ENCODE measurements around the gene ILF2.

GRCh38 chr1:153687346-153688125 lies 16.7 kb upstream of the ILF2 start:
- TF ChIP-seq, protein P1, sequence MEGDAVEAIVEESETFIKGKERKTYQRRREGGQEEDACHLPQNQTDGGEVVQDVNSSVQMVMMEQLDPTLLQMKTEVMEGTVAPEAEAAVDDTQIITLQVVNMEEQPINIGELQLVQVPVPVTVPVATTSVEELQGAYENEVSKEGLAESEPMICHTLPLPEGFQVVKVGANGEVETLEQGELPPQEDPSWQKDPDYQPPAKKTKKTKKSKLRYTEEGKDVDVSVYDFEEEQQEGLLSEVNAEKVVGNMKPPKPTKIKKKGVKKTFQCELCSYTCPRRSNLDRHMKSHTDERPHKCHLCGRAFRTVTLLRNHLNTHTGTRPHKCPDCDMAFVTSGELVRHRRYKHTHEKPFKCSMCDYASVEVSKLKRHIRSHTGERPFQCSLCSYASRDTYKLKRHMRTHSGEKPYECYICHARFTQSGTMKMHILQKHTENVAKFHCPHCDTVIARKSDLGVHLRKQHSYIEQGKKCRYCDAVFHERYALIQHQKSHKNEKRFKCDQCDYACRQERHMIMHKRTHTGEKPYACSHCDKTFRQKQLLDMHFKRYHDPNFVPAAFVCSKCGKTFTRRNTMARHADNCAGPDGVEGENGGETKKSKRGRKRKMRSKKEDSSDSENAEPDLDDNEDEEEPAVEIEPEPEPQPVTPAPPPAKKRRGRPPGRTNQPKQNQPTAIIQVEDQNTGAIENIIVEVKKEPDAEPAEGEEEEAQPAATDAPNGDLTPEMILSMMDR (IDR thresholded peaks at IDR 0.05; ENCODE audit: borderline replicate concordance, extremely low read depth, low read length, poor library complexity, severe bottlenecking) = no peak
- no peak for TF ChIP-seq EZH2 (IDR thresholded peaks at IDR 0.05; ENCODE audit: borderline replicate concordance, low read depth, low read length, severe bottlenecking)

Measured in DND-41 (cell line).